Measurements from ENCODE around the gene SYN1.

SYN1 gene

DNA sequence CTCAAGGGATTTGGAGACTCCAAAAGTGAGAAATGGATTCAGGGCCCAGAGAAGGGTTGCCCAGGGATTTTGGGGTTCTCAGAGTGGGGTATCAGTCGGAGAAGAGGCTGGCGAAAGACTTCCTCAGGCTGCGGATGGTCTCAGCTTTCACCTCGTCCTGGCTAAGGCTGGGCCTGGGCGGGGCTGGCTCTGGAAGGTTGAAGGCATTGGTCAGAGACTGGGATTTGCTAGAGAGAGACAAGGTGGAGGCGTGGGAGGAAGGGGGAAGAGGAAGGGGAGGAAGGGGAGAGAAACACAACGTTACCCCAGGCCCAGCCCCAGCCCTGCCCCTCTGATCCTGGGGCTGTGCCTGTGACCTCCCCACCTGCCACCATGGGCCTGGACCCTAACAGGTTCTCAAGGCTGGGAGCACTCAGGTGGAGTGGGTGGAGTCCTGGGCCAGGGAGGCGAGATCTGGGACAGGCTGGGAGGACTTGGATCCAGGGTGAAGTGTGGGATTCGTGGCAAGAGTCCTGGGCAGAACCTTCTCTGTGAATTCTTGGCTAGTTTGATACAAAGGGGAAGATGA is 46.8 kb downstream of the SYN1 start:
- H3K27me3 ChIP-seq (ENCODE audit: control insufficient read depth, insufficient read depth, low read length): no peaks in the 10 kb centered on the region
- no peak overlapping the region for H3K4me3 ChIP-seq (ENCODE audit: low read depth, low read length)
- peaks cover 10% of the 10 kb centered on the region for H3K4me1 ChIP-seq (ENCODE audit: control insufficient read depth, insufficient read depth, low read length)
- H3K9ac ChIP-seq (ENCODE audit: low read depth, low read length): no peak overlapping the region
- H3K9me3 ChIP-seq (ENCODE audit: control insufficient read depth, insufficient read depth, low read length): peaks cover 31% of the 10 kb centered on the region
- peaks cover 37% of the 10 kb centered on the region for H3K36me3 ChIP-seq (ENCODE audit: control insufficient read depth, insufficient read depth, low read length)
- peak overlapping the region; percentile 89 for H3K27ac ChIP-seq (ENCODE audit: low read depth, low read length)

DNA sequence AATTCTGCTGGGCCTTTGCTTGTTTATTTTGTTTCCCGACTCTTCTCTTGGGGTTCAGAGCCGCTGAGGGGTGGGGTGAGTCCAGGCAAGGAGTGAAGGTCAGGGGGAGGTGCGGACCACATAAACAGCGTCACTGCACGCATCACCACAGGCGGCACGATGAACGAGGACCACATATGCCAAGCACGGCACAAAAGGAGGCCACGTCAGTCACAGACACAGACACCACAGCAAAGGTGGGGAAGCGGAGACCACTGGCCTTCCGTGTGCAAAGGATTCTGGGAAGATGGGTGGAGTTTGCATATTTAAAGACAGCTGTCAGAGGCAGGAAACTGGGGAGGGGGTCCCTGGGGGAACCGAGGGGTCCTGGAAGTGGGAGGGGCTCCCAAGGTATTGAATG is 47.8 kb downstream of the SYN1 start:
- Histone ChIP-seq H3K27me3 (ENCODE audit: control insufficient read depth, insufficient read depth, low read length) (no peaks in the 10 kb centered on the region), H3K36me3 (ENCODE audit: control insufficient read depth, insufficient read depth, low read length) (peaks cover 45% of the 10 kb centered on the region), H3K9ac (ENCODE audit: low read depth, low read length) (no peak overlapping the region), H3K9me3 (ENCODE audit: control insufficient read depth, insufficient read depth, low read length) (peaks cover 29% of the 10 kb centered on the region), H3K27ac (ENCODE audit: low read depth, low read length) (no peak overlapping the region), H3K4me1 (ENCODE audit: control insufficient read depth, insufficient read depth, low read length) (peaks cover 10% of the 10 kb centered on the region), H3K4me3 (ENCODE audit: low read depth, low read length) (no peak overlapping the region)

DNA sequence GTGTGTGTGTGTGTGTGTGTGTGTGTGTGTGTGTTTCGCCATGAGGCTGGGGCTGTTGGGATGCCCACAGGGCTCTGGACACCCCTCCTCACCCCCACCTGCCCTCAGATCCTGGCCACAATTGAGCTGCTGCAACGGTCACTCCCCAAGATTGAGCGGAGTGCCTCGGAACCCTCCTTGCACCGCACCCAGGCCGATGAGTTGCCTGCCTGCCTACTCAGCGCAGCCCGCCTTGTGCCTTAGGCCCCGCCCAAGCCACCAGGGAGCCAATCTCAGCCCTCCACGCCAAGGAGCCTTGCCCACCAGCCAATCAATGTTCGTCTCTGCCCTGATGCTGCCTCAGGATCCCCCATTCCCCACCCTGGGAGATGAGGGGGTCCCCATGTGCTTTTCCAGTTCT is 48.4 kb downstream of the SYN1 start:
- Histone ChIP-seq H3K27me3 (ENCODE audit: control insufficient read depth, insufficient read depth, low read length) (no peaks in the 10 kb centered on the region), H3K9me3 (ENCODE audit: control insufficient read depth, insufficient read depth, low read length) (peaks cover 25% of the 10 kb centered on the region), H3K9ac (ENCODE audit: low read depth, low read length) (no peak overlapping the region), H3K36me3 (ENCODE audit: control insufficient read depth, insufficient read depth, low read length) (peaks cover 51% of the 10 kb centered on the region), H3K4me3 (ENCODE audit: low read depth, low read length) (no peak overlapping the region), H3K27ac (ENCODE audit: low read depth, low read length) (no peak overlapping the region), H3K4me1 (ENCODE audit: control insufficient read depth, insufficient read depth, low read length) (peaks cover 10% of the 10 kb centered on the region)

DNA sequence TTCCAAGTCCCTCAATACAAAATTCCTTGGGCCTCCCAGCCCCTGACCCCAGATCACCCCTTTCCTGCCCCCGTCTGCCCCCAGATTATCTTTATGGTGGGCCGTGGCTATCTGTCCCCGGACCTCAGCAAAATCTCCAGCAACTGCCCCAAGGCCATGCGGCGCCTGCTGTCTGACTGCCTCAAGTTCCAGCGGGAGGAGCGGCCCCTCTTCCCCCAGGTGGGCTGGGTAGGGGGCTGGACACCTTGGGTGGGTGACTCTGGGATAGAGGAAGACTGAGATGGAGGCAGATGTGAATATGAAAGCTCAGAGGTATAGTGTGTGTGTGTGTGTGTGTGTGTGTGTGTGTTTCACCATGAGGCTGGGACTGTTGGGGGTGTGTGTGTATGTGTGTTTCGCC is 48.9 kb downstream of the SYN1 start:
- H3K27ac ChIP-seq (ENCODE audit: low read depth, low read length): no peak overlapping the region
- H3K4me1 ChIP-seq (ENCODE audit: control insufficient read depth, insufficient read depth, low read length): peaks cover 10% of the 10 kb centered on the region
- H3K4me3 ChIP-seq (ENCODE audit: low read depth, low read length): no peak overlapping the region
- H3K27me3 ChIP-seq (ENCODE audit: control insufficient read depth, insufficient read depth, low read length): no peaks in the 10 kb centered on the region
- peaks cover 55% of the 10 kb centered on the region for H3K36me3 ChIP-seq (ENCODE audit: control insufficient read depth, insufficient read depth, low read length)
- peaks cover 20% of the 10 kb centered on the region for H3K9me3 ChIP-seq (ENCODE audit: control insufficient read depth, insufficient read depth, low read length)
- no peak overlapping the region for H3K9ac ChIP-seq (ENCODE audit: low read depth, low read length)

DNA sequence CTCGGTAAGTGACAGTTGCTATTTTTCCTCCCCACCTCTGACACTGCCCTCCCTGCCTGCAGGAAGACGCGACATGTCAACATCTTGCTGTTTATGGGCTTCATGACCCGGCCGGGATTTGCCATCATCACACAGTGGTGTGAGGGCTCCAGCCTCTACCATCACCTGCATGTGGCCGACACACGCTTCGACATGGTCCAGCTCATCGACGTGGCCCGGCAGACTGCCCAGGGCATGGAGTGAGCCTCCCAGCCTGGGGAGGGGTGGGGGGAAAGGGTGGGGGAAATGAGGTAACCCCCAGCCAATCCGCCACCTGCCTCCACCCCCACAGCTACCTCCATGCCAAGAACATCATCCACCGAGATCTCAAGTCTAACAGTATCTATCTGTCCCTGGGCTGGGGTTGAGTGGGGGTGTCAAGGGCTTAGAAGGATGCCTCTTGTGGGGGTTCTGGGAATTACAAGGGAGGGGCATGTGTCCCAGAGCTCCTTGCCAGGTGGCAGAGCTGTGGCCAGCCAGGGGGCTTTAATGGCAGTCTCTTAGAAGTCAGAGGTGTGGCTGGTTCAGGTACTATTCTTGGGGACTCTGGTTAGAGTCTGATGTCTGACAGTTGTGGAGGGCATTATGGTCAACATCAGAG is 50.9 kb downstream of the SYN1 start:
- Histone ChIP-seq H3K4me3 (ENCODE audit: low read depth, low read length) (no peak overlapping the region), H3K27me3 (ENCODE audit: control insufficient read depth, insufficient read depth, low read length) (no peaks in the 10 kb centered on the region), H3K9ac (ENCODE audit: low read depth, low read length) (no peak overlapping the region), H3K9me3 (ENCODE audit: control insufficient read depth, insufficient read depth, low read length) (peaks cover 17% of the 10 kb centered on the region), H3K27ac (ENCODE audit: low read depth, low read length) (no peak overlapping the region), H3K4me1 (ENCODE audit: control insufficient read depth, insufficient read depth, low read length) (peaks cover 10% of the 10 kb centered on the region), H3K36me3 (ENCODE audit: control insufficient read depth, insufficient read depth, low read length) (peaks cover 71% of the 10 kb centered on the region)

DNA sequence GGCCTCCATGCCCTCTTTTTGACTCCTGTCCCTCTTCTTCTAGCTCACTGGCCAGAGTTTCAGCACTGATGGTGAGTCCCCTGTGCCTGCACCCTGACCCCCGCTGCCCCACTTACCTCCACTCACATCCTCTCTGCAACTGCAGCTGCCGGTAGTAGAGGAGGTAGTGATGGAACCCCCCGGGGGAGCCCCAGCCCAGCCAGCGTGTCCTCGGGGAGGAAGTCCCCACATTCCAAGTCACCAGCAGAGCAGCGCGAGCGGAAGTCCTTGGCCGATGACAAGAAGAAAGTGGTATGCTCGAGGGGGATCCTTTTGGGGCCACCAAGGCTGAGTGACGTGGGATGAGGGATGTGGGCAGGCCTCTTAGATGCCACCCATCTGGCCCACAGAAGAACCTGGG is 52.8 kb downstream of the SYN1 start:
- no peak overlapping the region for H3K4me3 ChIP-seq (ENCODE audit: low read depth, low read length)
- H3K27ac ChIP-seq (ENCODE audit: low read depth, low read length): no peak overlapping the region
- peaks cover 16% of the 10 kb centered on the region for H3K9me3 ChIP-seq (ENCODE audit: control insufficient read depth, insufficient read depth, low read length)
- no peaks in the 10 kb centered on the region for H3K4me1 ChIP-seq (ENCODE audit: control insufficient read depth, insufficient read depth, low read length)
- H3K9ac ChIP-seq (ENCODE audit: low read depth, low read length): no peak overlapping the region
- no peaks in the 10 kb centered on the region for H3K27me3 ChIP-seq (ENCODE audit: control insufficient read depth, insufficient read depth, low read length)
- H3K36me3 ChIP-seq (ENCODE audit: control insufficient read depth, insufficient read depth, low read length): peaks cover 80% of the 10 kb centered on the region

DNA sequence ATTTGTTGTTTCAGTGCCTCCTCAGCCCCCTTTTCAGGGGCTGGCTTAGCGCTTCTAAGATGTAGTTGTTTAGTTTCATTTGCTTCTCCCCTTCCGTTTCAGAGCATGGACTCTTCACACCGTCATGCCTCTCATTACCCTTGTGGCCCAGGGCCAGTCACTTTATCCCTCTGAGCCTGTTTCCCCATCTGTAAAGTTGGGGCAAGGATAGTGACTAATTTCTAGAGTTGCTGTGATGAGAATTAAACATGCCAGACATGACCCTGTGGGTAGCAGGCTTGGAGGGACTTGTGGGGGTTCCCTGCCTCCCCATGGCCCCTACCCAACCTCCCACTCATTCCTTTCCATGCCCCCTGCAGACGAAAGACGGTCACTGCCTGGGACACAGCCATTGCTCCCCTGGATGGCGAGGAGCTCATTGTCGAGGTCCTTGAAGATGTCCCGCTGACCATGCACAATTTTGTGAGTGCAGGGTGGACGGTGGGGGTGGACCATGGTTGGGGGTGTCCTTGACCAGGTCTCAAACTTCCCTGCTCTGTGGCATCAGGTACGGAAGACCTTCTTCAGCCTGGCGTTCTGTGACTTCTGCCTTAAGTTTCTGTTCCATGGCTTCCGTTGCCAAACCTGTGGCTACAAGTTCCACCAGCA is 55.1 kb downstream of the SYN1 start:
- Histone ChIP-seq H3K36me3 (ENCODE audit: control insufficient read depth, insufficient read depth, low read length) (peaks cover 60% of the 10 kb centered on the region), H3K27ac (ENCODE audit: low read depth, low read length) (no peak overlapping the region), H3K9ac (ENCODE audit: low read depth, low read length) (no peak overlapping the region)

DNA sequence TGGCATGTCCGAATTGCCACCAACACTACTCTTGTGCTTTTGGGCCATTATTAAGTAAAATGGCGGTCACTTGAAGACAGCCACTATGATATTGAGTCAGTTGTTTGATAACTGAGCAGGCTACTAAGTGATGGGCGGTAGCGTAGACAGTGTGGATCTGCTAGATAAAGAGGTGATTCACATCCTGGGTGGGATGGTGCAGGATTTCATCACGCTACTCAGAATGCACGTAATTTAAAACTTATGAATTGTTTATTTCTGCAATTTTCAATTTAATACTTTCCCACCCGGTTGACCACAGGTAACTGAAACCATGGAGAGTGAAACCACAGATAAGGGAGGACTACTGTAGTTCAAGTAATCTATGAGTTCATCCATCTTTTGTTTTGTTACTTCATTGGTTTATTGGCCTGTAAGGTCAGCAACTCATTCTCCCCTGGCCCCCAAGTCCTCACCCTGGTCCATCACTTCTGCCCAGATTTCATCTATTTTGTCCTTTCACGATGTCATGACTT is 55.8 kb downstream of the SYN1 start:
- Histone ChIP-seq H3K36me3 (ENCODE audit: control insufficient read depth, insufficient read depth, low read length) (peaks cover 54% of the 10 kb centered on the region), H3K27ac (ENCODE audit: low read depth, low read length) (no peak overlapping the region), H3K4me1 (ENCODE audit: control insufficient read depth, insufficient read depth, low read length) (0 out of 2 replicates have a peak, but pooled peaks cover 4% of the 10 kb centered on the region), H3K9ac (ENCODE audit: low read depth, low read length) (no peak overlapping the region), H3K9me3 (ENCODE audit: control insufficient read depth, insufficient read depth, low read length) (peaks cover 4% of the 10 kb centered on the region; the same call in 1 of the 2 replicates), H3K4me3 (ENCODE audit: low read depth, low read length) (no peak overlapping the region), H3K27me3 (ENCODE audit: control insufficient read depth, insufficient read depth, low read length) (no peaks in the 10 kb centered on the region)

More for the DNA sequence above, 55.1 kb downstream of the SYN1 start:
- 0 out of 2 replicates have a peak, but pooled peaks cover 4% of the 10 kb centered on the region for H3K4me1 ChIP-seq (ENCODE audit: control insufficient read depth, insufficient read depth, low read length)
- peaks cover 9% of the 10 kb centered on the region; the same call in 1 of the 2 replicates for H3K9me3 ChIP-seq (ENCODE audit: control insufficient read depth, insufficient read depth, low read length)
- H3K27me3 ChIP-seq (ENCODE audit: control insufficient read depth, insufficient read depth, low read length): no peaks in the 10 kb centered on the region
- H3K4me3 ChIP-seq (ENCODE audit: low read depth, low read length): no peak overlapping the region

DNA sequence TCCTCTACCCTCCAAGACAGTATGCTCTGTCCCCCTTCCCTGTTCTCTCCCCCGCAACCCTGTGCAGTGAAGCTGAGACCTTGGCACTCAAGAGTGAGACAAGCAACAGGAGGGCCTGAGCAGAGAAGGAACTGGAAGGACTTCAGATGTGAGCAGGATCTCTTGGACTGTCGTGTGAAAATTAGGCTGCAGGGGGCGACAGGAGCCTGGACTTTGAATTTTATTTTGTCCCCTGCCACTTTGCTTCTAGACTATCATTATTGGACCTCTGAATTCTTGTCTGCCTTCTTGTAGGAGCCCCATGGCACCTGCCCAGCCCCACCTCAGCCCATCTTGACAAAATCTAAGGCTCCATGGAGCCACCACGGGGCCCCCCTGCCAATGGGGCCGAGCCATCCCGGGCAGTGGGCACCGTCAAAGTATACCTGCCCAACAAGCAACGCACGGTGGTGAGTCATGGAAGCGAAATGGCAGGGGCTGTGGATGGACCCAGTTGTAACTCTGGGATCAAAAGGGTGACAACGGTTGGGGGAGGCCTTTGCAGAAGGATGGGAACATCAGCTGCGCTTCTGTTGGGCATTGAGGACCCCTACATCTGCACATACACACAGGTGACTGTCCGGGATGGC is 56.9 kb downstream of the SYN1 start:
- Histone ChIP-seq H3K9ac (ENCODE audit: low read depth, low read length) (no peak overlapping the region), H3K27me3 (ENCODE audit: control insufficient read depth, insufficient read depth, low read length) (no peaks in the 10 kb centered on the region), H3K36me3 (ENCODE audit: control insufficient read depth, insufficient read depth, low read length) (peaks cover 43% of the 10 kb centered on the region), H3K9me3 (ENCODE audit: control insufficient read depth, insufficient read depth, low read length) (peaks cover 10% of the 10 kb centered on the region; the same call in 1 of the 2 replicates), H3K4me1 (ENCODE audit: control insufficient read depth, insufficient read depth, low read length) (0 out of 2 replicates have a peak, but pooled peaks cover 4% of the 10 kb centered on the region), H3K4me3 (ENCODE audit: low read depth, low read length) (no peak overlapping the region), H3K27ac (ENCODE audit: low read depth, low read length) (no peak overlapping the region)

DNA sequence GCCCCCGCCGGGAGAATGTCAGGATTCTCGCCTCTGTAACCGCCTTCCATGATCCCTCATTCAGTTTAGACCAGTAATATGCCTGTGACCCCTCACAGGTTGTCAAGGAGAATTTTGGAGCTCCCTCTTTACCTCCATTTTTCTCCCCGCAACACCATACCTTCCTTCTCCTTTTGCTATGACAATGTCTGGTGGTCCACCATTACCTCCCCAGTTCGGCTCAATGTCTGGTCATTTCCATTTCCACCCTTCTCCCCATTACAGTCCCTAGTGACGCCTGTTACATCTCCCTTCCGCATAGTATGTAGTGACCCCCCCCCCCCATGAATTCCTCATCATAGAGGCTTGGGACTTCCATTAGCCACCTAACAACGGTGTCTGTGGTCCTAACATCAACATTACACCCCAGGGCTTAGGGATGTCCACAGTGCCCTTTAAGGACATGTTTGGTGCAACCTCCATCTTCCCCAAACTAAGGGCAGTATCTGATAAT is 58.0 kb downstream of the SYN1 start:
- Histone ChIP-seq H3K9me3 (ENCODE audit: control insufficient read depth, insufficient read depth, low read length) (peaks cover 10% of the 10 kb centered on the region; the same call in 1 of the 2 replicates), H3K4me3 (ENCODE audit: low read depth, low read length) (peak overlapping the region; percentile 87), H3K36me3 (ENCODE audit: control insufficient read depth, insufficient read depth, low read length) (peaks cover 35% of the 10 kb centered on the region), H3K27ac (ENCODE audit: low read depth, low read length) (peak overlapping the region; percentile 93), H3K9ac (ENCODE audit: low read depth, low read length) (no peak overlapping the region), H3K27me3 (ENCODE audit: control insufficient read depth, insufficient read depth, low read length) (no peaks in the 10 kb centered on the region), H3K4me1 (ENCODE audit: control insufficient read depth, insufficient read depth, low read length) (0 out of 2 replicates have a peak, but pooled peaks cover 4% of the 10 kb centered on the region)

All from HUES48 (cell line).